HG02610 (cell line): ENCODE data around the gene RNF14.

Experiments used
- ATAC-seq: cut with Tn5 transposase; IDR thresholded peaks from one replicate; pipeline ENCODE4 v1.9.1; 2021; ENCODE audit warnings: mild to moderate bottlenecking, moderate library complexity; ENCODE audit not compliant: unreplicated experiment

The RNF14 gene

DNA sequence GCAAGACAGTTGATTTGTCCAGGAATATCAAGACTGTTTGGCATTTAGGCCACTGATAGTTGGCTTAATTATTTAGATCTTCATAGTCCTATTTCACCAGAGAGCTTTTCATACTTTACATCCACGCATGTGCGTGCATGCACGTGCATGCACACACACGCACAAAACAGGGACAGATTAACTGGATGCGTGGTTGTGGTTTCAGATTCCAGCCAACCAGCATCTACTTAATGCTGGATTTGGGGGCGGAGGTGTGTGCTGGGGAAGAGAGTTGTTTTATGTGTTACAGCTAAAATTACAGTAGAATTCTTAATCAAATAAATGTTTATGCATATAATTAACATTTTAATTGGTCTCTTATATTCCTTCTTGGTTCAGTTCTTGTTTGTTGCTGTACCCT is 7.3 kb downstream of the RNF14 start:
- no peak for ATAC-seq

DNA sequence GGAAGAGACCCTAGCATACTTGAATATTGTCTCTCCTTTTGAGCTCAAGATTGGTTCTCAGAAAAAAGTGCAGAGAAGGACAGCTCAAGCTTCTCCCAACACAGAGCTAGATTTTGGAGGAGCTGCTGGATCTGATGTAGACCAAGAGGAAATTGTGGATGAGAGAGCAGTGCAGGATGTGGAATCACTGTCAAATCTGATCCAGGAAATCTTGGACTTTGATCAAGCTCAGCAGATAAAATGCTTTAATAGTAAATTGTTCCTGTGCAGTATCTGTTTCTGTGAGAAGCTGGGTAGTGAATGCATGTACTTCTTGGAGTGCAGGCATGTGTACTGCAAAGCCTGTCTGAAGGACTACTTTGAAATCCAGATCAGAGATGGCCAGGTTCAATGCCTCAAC is 9.5 kb downstream of the RNF14 start:
- ATAC-seq = no peak

DNA sequence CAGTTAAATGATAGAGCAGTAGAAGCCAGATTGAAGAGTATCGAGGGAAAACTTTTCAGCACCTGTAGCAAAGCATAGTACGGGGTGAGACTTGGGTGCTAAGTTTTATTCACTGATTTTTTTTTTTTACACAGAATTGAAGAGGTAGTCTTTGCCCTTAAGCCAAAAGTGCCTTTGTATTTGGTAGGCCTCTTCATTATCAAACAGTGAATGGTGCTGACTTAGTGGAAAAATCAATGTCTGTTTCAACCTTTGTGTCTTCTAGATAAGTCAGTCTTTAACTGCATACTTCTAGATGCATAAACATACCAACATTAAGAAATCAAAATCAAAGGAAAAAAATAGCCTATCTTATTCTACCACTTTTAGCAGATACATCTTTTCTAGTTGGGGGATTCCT is 13.7 kb downstream of the RNF14 start:
- ATAC-seq = no peak

DNA sequence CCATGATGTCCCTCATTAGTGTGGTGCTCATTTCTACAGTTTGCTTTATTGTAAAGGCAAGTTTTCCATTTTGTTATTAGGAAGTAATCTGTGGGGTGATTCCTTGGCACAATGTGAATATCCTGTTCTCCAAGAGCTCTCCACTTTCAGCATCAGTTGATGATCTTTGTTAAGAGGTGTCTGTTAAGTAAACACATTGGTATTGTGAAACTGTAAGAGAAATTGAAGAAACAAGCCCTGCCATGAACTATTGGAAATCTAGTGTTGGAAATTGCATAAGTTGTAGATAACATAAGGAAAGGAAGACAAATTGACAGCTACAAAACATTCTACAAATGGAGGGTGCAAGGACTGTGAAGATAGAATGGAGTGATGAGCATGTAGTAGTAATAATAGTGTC is 17.2 kb downstream of the RNF14 start:
- ATAC-seq = no peak

GRCh38 chr5:141989720-141990119 is 20.8 kb downstream of the RNF14 start:
- no peak for ATAC-seq

DNA sequence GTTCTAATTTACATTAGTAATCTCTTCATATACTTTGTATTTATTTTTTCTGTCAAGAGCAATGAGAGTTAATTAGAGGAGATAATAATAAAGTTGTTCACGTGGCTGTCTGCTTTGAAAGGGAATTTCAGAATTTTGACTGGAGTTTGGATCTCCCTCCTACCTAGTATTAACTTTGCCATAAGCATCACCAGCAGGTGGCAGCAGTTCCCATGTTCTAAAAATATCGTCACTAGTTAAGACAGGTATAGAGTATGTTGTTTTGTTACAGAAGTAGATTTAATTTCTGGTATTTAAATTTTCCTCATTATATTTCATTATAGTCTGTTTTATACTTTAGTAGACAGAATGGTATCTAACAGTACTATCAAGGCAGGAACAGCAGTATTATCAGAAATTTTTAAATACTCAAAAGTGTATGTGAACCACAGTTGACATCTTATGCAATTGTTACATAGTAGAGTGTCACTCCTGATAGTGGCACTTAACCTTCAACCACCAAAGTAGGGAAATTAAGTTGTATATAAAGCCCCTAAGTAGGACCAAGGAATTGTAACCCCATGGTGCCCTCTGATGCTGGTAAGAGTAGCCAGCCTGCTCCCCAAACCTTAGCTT is 23.6 kb downstream of the RNF14 start:
- no peak for ATAC-seq

GRCh38 chr5:141994511-141995136 is 25.7 kb downstream of the RNF14 start:
- ATAC-seq = no peak

DNA sequence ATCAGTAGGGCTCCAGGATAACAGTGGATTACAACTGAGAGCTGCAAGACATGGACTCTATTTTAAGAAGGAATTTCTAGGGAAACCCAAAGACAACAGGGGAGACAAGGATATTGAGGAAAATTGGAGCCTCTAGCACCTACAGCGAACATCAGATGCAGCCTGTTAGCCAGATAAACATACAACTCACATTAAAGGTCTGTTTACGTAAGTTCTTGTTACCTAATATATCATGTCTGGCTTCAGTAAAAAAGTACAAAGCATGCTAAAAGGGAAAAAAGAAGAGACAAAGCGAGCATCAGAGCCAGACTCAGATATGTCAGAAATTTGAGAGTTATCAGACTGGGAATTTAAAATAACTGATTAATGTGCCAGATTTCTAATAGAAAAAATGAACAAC is 26.8 kb downstream of the RNF14 start:
- no peak for ATAC-seq

- no peak for ATAC-seq
These were observed 28.6 kb downstream of the RNF14 start for GRCh38 chr5:141997358-141997960.

- ATAC-seq = no peak
These were observed 31.3 kb downstream of the RNF14 start for GRCh38 chr5:142000173-142000572.

- no peak for ATAC-seq
These were observed 32.0 kb downstream of the RNF14 start for GRCh38 chr5:142000704-142001484.

DNA sequence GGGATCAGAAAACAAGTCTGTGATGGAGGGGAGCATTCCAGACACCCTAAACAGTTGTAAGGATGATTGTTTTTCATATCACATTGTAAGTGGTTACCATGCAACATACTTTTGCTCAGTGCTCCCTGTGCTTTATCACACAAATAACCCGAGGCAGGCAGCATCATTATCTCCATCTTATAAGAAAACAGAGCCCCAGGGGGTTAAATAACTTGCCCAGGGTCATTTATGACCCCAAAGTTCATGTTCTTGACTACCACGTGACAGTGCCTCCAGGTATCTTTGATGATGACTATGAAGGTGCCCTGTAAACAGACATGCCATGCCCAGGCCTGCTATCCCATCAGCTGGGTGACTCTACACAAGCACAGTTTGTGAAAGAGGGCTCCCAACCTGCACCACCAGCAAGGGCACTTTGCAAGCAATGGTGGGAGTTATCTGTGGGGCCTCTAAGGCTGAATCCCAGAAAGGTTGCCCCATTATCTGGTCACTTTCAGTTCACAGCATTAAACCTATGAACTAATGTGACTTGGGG is 34.4 kb downstream of the RNF14 start:
- no peak for ATAC-seq

DNA sequence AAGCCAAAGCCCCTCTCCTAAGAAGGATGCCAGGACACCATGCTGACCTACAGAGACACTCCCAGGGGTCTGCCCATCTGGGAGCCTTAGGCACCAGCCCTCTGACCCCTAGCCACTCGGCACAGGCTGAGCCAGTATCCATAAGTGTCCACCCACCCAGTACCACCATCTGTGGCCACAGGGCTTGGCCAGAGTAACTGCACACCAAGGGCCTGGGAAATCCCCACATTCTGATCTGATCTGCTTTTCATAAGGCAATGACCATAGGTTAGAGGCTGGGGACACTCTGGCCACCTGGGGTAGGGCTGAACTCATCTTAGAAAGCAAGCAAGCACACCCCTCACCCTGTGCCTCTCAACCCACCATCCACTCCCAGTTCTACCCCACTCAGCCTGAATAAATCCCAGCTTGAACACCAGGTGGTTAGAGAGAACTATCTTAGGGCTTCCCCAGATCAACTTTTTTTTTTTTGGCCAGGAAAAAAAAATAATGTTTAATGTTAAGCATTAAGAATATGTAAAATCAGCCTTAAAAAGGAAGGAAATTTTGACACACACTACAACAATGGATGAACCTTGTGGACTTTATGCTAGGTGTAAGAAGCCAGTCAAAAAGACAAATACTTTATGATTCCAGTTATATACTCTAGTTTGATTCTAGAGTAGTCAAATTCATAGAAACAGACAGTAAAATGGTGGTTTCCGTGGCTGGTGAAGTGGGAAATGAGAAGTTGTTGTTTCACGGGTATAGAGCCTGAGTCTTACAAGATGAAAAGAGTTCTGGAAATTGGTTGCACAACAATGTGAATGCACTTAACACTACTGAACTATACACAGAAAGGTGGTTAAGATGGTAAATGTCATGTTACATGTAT is 37.7 kb downstream of the RNF14 start:
- peak; percentile 60 for ATAC-seq

DNA sequence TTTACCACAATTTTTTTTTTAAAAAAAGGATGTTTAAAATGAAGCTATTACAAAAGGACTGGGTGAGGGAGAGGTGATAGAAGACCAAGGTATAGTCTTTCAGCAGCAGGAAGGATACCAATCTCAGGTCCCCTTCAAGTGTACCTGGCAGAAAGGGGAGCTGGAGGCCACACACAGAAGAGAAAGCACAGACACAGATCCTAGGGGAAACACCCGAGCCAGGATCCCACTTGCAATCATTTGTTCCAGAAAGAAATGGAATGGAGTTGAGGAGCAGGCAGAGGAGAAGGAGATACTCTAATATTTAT is 38.3 kb downstream of the RNF14 start:
- ATAC-seq = peak; percentile 14

GRCh38 chr5:142008813-142009212 is 39.9 kb downstream of the RNF14 start:
- no peak for ATAC-seq

GRCh38 chr5:142009886-142010285 is 41.0 kb downstream of the RNF14 start:
- no peak for ATAC-seq

DNA sequence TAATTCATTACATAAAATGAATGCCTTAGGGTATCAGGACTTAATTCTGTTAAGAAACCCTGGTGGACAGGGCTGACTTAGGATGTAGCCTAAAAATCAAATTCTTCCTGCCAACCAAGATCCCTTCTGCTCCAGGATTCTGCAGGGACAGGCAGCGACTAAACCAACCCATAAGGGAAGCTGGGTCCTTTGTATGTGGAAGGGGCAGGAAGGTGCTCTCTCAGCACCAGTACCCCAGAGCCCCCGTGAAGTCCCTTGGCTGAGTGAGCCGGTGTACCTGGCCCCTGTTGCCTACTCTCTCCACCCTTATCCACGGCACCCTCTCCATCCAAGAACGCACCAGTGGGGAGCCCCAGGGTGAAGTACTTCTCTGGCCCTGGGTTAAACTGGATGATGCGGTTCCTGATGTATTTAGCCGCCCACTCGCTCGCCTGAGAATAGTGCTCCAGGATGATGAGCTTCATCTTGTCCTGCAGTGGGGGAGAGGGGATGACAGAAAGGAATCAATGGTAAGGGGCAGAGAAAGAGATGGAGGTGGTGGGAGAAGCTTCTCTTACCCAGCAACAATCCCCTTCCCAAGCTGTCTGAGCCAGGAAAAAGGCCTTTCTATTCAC is 42.8 kb downstream of the RNF14 start:
- ATAC-seq = no peak

GRCh38 chr5:142012186-142012785 is 43.4 kb downstream of the RNF14 start:
- ATAC-seq = no peak

DNA sequence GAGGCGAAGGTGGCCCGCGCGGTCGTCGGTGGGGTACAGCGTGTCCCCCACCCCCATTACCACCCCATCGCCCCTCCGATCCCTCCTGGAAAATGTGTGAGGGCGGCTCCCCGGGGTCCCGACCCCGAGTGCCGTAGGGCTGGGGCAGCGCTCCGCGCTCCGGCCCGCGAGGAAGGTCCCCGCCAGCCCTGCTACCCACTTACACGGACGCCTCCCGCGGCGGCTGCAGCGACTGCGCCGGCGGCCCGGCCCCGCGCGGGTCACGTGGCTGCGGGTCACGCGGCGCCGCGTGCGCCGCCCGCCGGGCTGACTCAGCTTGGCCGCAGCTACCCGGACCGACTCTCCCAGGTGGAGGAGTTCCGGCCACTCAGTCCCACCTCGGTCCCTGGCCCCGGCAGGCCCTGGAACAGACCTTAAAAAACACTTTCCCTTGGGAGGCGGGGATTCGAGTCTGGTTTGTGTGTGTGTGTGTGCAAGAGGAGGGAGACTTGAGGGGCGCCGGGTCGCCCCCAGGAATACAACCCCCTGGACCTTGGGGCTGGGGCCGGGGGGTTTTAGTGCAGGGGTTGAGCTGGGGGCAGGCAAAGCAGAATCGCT is 44.0 kb downstream of the RNF14 start, which contains the start of gene GNPDA1:
Gene GNPDA1, minus strand, starts transcription at position 236 of the 597 bp plus-strand sequence. CDS start 992 bp downstream, outside the sequence.
- peak; percentile 54 for ATAC-seq
